AG10803 (cell line): ENCODE measurements around the gene RNF145.

ENCODE experiments used
- DNase-seq: peaks from one replicate; pipeline ENCODE4 v3.0.0; 2010; ENCODE audit warnings: low read depth
- H3K4me3 ChIP-seq: 2 replicates; pipeline ENCODE4 v1.5.1; 2011; ENCODE audit warnings: mild to moderate bottlenecking, low read length, control low read depth
- CTCF ChIP-seq: conservative IDR thresholded peaks from 2 replicates; pipeline ENCODE4 v1.5.1; 2011; ENCODE audit warnings: mild to moderate bottlenecking, low read length, control low read depth, inconsistent platforms

Gene RNF145

GRCh38 chr5:159211729-159212174 lies 2.4 kb upstream of the RNF145 start:
- no peak overlapping the region for H3K4me3 ChIP-seq
- DNase-seq: no peak
- TF ChIP-seq CTCF: no peak

GRCh38 chr5:159210846-159211245 lies 1.5 kb upstream of the RNF145 start:
- no peak for TF ChIP-seq CTCF
- no peak for DNase-seq
- no peak overlapping the region for H3K4me3 ChIP-seq

GRCh38 chr5:159210210-159210661 lies 883 bp upstream of the RNF145 start:
- DNase-seq: no peak
- H3K4me3 ChIP-seq: no peak overlapping the region
- no peak for TF ChIP-seq CTCF

- DNase-seq: peak; percentile 48
- no peak for TF ChIP-seq CTCF
- peak overlapping the region; percentile 87 for H3K4me3 ChIP-seq
Observed at GRCh38 chr5:159208514-159209437, 577 bp downstream of the RNF145 start.

GRCh38 chr5:159207686-159208513 lies 1.5 kb downstream of the RNF145 start:
- no peak for TF ChIP-seq CTCF
- DNase-seq: peak; percentile 71
- peak overlapping the region; percentile 87 for H3K4me3 ChIP-seq

GRCh38 chr5:159207222-159207685 lies 2.1 kb downstream of the RNF145 start:
- DNase-seq: no peak
- no peak for TF ChIP-seq CTCF
- H3K4me3 ChIP-seq: peak overlapping the region; percentile 87
